Pancreas (tissue), 10 donors: ENCODE measurements around the gene GATA3. TPM values are rescaled to one million over a fixed set of nuclear protein-coding genes. Genes with fewer than 3 reads are reported as not detected.

Experiments used
- ATAC-seq, 4 donors: fragments of 200-7000 bp; cut with Tn5 transposase; one replicate each; pipeline versions ENCODE4 v1.8.0 to v1.9.1; 2020; ENCODE audit warnings: mild to moderate bottlenecking in 4 of 4, moderate library complexity in 4 of 4
- DNase-seq, 6 donors: peaks; one replicate each; pipeline ENCODE4 v3.0.0-alpha.2; 2020
- FAIRE-seq: peaks from 2 replicates; lab custom pipeline; 2012; peaks lifted over from hg19 to GRCh38; lab: Jason Lieb, UNC
- H3K27ac ChIP-seq, 4 donors: fragments of 200-600 bp; sonication (generic); 1 replicate in 3 of 4; 2 replicates in 1 of 4; pipeline versions ENCODE4 v1.5.0 to v1.8.0; 2020
- H3K27me3 ChIP-seq, 4 donors: fragments of 200-600 bp; one replicate each; pipeline ENCODE4 v1.8.0; 2021
- H3K36me3 ChIP-seq, 3 donors: fragments of 200-600 bp; sonication (generic) in 1 of 3; one replicate each; pipeline versions ENCODE4 v1.5.0 to v1.8.0; 2020 to 2021
- H3K4me1 ChIP-seq, 3 donors: fragments of 200-600 bp; one replicate each; pipeline ENCODE4 v1.8.0; 2021
- H3K4me3 ChIP-seq, 4 donors: fragments of 200-600 bp; sonication (generic) in 2 of 4; one replicate each; pipeline versions ENCODE4 v1.5.0 to v1.8.0; 2020 to 2021
- H3K9me3 ChIP-seq, 4 donors: fragments of 200-600 bp; one replicate each; pipeline ENCODE4 v1.8.0; 2021
- CTCF ChIP-seq, 4 donors: fragments of 200-600 bp; sonication (generic) in 3 of 4; IDR thresholded peaks; one replicate each; pipeline versions ENCODE4 v1.5.0 to v1.8.0; 2021; ENCODE audit warnings: antibody characterized with exemption in 4 of 4
- WGBS, 2 donors: extraction: QIAGEN DNeasy Blood & Tissue Kit; methylation state at CpG; one replicate each; pipeline ENCODE4 v1.1.7; 2013; 5-methylcytosine and 5-hydroxymethylcytosine counted together
- intact Hi-C, 3 donors: fragments of 100-400 bp; cut with DNase I; formaldehyde crosslinking; loops; one replicate each; pipeline versions ENCODE4 v1.11.1 to v1.14.2; 2022
- polyA plus RNA-seq, 2 donors: library from polyadenylated mRNA; stranded (reverse); fragments of 200-250 nt; gene quantifications; one replicate each; pipeline ENCODE4 v1.2.3, GENCODE V29; 2013
- total RNA-seq, 6 donors: library from RNA; stranded (reverse); fragmentation: NEBNext Ultra II Directional in 4 of 6; extraction: Animal tissue kit (Norgen Biotek cat#: 25700) in 4 of 6; gene quantifications; one replicate each; pipeline versions ENCODE4 v1.2.1 to v1.2.4, GENCODE V29; 2021 to 2023
- donor health status: healthy with polysubstance abuse.
- donor health status: DM: no; HTN: no; CAD: no; lungs with moderate emphysema.
- donor health status: DM: no; HTN: no; CAD: no.
- donor health status: control.
- donor health status: control.
- donor health status: Bipolar disorder and iron deficiency.
- donor health status: DM: yes; HTN: yes; CAD: no.
- donor health status: DM: no; HTN: no; CAD: no.
- donor health status: DM: no; HTN: no; CAD: no.
- donor health status: DM: yes; HTN: yes; CAD: no.

GATA3 gene
- total and polyA plus RNA-seq, 8 donors = 0.11 to 0.38 (median 0.23) TPM; not detected in 2

DNA sequence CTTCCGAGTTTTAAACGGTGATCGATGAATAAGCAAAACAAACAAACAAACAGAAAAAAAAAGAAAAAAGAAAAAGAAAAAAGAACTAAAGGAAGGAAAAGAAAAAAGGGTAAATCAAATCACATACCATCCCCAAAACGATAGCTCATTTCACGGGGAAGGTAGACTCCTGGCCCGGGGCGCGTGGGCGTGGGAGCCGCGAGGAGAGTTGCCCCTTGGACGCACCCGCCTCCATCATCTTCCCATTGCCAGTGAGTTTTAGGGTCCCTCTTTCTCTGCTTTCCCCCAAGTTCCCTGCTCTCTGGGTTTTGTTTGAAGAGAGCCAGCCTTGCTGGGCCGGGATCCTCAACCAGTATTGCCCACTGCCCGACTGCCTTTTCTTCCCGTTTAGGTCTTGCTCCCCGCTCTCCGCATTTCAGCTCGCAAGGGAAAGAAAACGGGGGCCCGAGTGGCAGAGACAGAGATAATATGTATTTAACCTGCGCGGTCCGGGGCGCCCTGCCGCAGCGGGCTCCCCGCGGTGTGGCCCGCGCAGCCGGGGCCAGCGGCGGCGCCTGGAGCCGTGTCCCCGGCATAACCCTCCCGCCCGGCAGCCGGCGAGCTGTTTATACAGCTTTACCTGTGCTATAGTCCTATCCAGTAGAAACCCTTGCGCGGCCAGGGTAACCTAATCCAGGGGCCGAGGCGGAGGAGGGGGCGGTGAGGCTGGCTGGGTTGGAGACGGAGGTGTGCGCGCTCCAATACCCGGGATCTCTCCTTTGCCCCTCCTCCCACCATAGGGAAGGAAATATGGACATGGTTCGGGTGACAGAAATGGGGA lies 5.2 kb upstream of the GATA3 start:
- no peak for FAIRE-seq
- Histone ChIP-seq H3K4me3 (peak overlapping the region in 2 of 4 donors; percentile 34 to 51), H3K4me1 (peaks cover 24 to 45% (median 24%) of the 10 kb centered on the region in 3 donors), H3K27me3 (peaks cover 0 to 87% (median 31%) of the 10 kb centered on the region in 4 donors), H3K36me3 (no peaks in the 10 kb centered on the region), H3K9me3 (no peaks in the 10 kb centered on the region), H3K27ac (no peak overlapping the region)
- ATAC-seq = no peak
- WGBS, 2 donors = 5% methylated on average over 48 to 51 of the region's 51 CpGs
- intact Hi-C loops = no loop called here
- TF ChIP-seq CTCF (IDR thresholded peaks at IDR 0.05) = no peak
- peak in 1 of 6 donors; percentile 63 for DNase-seq

- no peaks in the 10 kb centered on the region for H3K9me3 ChIP-seq
- WGBS, 2 donors = 1 to 2% methylated on average over 60 to 68 of the region's 68 CpGs
- no peak for TF ChIP-seq CTCF (IDR thresholded peaks at IDR 0.05)
- peaks cover 21 to 40% (median 30%) of the 10 kb centered on the region in 3 donors for H3K4me1 ChIP-seq
- no peaks in the 10 kb centered on the region for H3K36me3 ChIP-seq
- no peak overlapping the region for H3K27ac ChIP-seq
- ATAC-seq (no peak), DNase-seq (no peak), FAIRE-seq (no peak)
- peak overlapping the region; percentile 10 to 51 (median 24) for H3K4me3 ChIP-seq
- intact Hi-C loops = no loop called here
- H3K27me3 ChIP-seq = peaks cover 0 to 81% (median 33%) of the 10 kb centered on the region in 4 donors
Measured at GRCh38 chr10:8049865-8050555, 4.5 kb upstream of the GATA3 start.

DNA sequence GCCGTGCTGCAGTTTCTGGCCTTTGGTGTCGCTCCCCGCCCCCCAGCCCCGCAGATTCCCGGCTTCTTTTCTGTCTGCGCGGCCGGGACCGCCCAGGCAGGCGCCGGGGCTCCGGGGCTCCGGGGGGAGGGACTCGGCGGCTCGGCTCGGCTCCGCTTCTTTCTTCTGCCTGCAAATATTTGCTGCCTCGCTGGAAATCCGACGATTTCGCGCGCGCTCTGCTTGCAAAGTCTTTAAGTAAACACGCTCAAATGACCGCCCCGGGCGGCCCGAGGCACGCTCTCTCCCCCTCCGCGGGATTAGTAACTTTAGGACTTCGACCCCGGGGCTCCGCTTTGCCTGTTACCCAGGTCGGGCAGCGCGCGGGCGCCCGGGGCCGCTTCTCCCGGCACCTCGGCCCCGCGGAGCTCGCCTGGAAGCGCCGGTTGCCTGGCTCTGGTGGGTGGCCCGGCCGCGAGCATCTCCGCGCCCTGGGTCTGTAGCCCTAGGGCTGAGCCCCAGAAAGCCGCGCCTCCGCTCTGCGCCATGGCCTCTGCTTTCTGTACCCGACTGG lies 3.9 kb upstream of the GATA3 start:
- no peak for TF ChIP-seq CTCF (IDR thresholded peaks at IDR 0.05)
- H3K27ac ChIP-seq = no peak overlapping the region
- FAIRE-seq (no peak), ATAC-seq (peak in 2 of 4 donors; percentile 14 to 23), DNase-seq (peak in 1 of 6 donors; percentile 75)
- peaks cover 16 to 37% (median 24%) of the 10 kb centered on the region in 3 donors for H3K4me1 ChIP-seq
- intact Hi-C loops = no loop called here
- 1 to 2% methylated on average over 57 to 60 of the region's 60 CpGs for WGBS, 2 donors
- peaks cover 0 to 76% (median 35%) of the 10 kb centered on the region in 4 donors for H3K27me3 ChIP-seq
- no peaks in the 10 kb centered on the region for H3K9me3 ChIP-seq
- H3K36me3 ChIP-seq = no peaks in the 10 kb centered on the region
- peak overlapping the region; percentile 10 to 51 (median 24) for H3K4me3 ChIP-seq

- intact Hi-C loops = no loop called here
- Histone ChIP-seq H3K4me3 (peak overlapping the region in 2 of 4 donors; percentile 34 to 51), H3K9me3 (no peaks in the 10 kb centered on the region), H3K36me3 (no peaks in the 10 kb centered on the region), H3K4me1 (peaks cover 16 to 37% (median 24%) of the 10 kb centered on the region in 3 donors), H3K27ac (no peak overlapping the region), H3K27me3 (peaks cover 0 to 70% (median 35%) of the 10 kb centered on the region in 4 donors)
- FAIRE-seq = no peak
- ATAC-seq = no peak
- WGBS, 2 donors = 7 to 8% methylated on average over 47 to 51 of the region's 52 CpGs
- no peak for DNase-seq
- no peak for TF ChIP-seq CTCF (IDR thresholded peaks at IDR 0.05)
Measured at GRCh38 chr10:8051109-8051821, 3.2 kb upstream of the GATA3 start.
